ENCODE results near the gene LENG9. TPM values are rescaled to one million over a fixed set of nuclear protein-coding genes. Genes with fewer than 3 reads are reported as not detected.

The LENG9 gene
- total RNA-seq, 4 donors from 2014 or later, result 5.4 to 9.3 (median 8.1) TPM

DNA sequence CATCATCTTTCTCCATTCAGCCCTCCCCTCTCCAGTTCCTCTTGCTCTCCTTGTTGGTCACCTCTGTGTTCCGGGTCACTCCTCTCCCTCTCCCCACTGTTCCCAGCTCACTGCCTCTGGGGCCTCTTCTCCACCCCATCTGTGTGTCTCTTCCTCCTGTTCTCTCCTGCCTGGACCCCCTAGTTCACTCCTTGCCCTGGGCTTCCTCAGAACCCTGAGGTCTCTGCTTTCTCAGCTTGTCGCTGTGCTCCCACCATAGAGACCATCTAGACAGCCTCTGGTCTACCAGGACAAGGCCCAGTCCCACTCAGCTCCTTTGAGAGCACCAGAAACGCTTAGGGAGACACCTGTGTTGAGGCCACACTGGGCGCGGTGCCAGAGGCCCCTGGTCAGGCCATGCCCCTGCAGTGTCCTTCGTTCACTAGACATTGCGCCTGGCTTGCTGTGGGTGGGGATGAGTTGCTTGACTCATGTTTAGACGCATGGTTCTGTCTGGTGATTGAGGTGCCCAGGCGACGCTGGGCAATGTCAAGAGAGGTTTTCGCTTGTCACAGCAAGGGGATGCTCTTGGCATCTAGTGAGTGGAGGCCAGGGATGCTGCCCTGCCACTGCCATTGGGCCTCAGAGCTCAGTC is 4.8 kb downstream of the LENG9 start:
- no peak for TF ChIP-seq EP300 (IDR thresholded peaks at IDR 0.05)
- TF ChIP-seq POLR2AphosphoS5 (IDR thresholded peaks at IDR 0.05), result no peak
- no peak for TF ChIP-seq POLR2A (IDR thresholded peaks at IDR 0.05; ENCODE audit: low read depth)
- TF ChIP-seq, protein P1, sequence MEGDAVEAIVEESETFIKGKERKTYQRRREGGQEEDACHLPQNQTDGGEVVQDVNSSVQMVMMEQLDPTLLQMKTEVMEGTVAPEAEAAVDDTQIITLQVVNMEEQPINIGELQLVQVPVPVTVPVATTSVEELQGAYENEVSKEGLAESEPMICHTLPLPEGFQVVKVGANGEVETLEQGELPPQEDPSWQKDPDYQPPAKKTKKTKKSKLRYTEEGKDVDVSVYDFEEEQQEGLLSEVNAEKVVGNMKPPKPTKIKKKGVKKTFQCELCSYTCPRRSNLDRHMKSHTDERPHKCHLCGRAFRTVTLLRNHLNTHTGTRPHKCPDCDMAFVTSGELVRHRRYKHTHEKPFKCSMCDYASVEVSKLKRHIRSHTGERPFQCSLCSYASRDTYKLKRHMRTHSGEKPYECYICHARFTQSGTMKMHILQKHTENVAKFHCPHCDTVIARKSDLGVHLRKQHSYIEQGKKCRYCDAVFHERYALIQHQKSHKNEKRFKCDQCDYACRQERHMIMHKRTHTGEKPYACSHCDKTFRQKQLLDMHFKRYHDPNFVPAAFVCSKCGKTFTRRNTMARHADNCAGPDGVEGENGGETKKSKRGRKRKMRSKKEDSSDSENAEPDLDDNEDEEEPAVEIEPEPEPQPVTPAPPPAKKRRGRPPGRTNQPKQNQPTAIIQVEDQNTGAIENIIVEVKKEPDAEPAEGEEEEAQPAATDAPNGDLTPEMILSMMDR (IDR thresholded peaks at IDR 0.05), result no peak
- Histone ChIP-seq H3K27ac (replicated peaks in 1 of 4) (no peak overlapping the region), H3K27me3 (no peaks in the 10 kb centered on the region), H3K36me3 (peaks cover 75 to 86% (median 86%) of the 10 kb centered on the region in 4 donors), H3K4me3 (no peak overlapping the region), H3K4me1 (peaks cover 22 to 56% (median 51%) of the 10 kb centered on the region in 4 donors), H3K9me3 (no peaks in the 10 kb centered on the region)
- 83% methylated on average over 11 of the region's 11 CpGs for WGBS
- intact Hi-C loops (cut with DNase I), result no loop called here
- no peak for DNase-seq (ENCODE audit: extremely low spot score)

DNA sequence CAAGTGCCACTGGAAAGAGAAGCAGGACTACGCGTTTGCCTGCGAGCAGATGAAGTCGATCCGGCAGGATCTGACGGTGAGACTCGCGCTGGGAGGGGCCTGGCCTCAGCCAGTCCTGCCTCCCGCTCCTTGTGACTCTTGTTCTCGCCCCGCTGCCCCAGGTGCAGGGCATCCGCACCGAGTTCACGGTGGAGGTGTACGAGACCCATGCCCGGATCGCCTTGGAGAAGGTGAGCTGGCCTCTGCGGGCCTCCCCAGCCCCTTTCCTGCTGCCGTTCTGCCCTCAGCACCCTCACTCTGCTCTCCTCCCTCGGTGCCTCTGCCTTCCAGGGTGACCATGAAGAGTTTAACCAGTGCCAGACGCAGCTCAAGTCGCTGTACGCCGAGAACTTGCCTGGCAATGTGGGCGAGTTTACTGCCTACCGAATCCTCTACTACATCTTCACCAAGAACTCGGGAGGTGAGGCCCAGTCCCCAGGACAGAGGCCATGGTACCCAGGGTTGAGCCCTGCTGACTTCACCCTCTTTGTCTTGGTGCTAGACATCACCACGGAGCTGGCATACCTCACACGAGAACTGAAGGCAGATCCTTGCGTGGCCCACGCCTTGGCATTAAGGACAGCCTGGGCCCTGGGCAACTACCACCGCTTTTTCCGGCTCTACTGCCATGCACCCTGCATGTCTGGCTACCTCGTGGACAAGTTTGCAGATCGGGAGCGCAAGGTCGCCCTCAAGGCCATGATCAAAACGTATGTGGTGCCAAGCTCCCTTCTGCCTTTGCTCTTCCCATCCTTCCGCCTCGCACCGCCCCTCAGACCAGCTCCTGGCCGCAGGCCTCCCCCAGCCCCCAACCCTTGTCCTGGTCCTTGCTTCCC is 5.6 kb downstream of the LENG9 start:
- peaks cover 82 to 94% (median 93%) of the 10 kb centered on the region in 4 donors for H3K36me3 ChIP-seq
- H3K27ac ChIP-seq (replicated peaks in 1 of 4), result no peak overlapping the region
- TF ChIP-seq POLR2A (IDR thresholded peaks at IDR 0.05; ENCODE audit: low read depth) (no peak), EP300 (IDR thresholded peaks at IDR 0.05) (no peak), POLR2AphosphoS5 (IDR thresholded peaks at IDR 0.05) (no peak)
- TF ChIP-seq, protein P1 (IDR thresholded peaks at IDR 0.05), result no peak
- H3K27me3 ChIP-seq, result no peaks in the 10 kb centered on the region
- 87% methylated on average over 38 of the region's 42 CpGs for WGBS
- DNase-seq (ENCODE audit: extremely low spot score), result no peak
- H3K9me3 ChIP-seq, result no peaks in the 10 kb centered on the region
- intact Hi-C loops (cut with DNase I), result no loop called here
- no peak overlapping the region for H3K4me3 ChIP-seq
- peaks cover 22 to 55% (median 49%) of the 10 kb centered on the region in 4 donors for H3K4me1 ChIP-seq

DNA sequence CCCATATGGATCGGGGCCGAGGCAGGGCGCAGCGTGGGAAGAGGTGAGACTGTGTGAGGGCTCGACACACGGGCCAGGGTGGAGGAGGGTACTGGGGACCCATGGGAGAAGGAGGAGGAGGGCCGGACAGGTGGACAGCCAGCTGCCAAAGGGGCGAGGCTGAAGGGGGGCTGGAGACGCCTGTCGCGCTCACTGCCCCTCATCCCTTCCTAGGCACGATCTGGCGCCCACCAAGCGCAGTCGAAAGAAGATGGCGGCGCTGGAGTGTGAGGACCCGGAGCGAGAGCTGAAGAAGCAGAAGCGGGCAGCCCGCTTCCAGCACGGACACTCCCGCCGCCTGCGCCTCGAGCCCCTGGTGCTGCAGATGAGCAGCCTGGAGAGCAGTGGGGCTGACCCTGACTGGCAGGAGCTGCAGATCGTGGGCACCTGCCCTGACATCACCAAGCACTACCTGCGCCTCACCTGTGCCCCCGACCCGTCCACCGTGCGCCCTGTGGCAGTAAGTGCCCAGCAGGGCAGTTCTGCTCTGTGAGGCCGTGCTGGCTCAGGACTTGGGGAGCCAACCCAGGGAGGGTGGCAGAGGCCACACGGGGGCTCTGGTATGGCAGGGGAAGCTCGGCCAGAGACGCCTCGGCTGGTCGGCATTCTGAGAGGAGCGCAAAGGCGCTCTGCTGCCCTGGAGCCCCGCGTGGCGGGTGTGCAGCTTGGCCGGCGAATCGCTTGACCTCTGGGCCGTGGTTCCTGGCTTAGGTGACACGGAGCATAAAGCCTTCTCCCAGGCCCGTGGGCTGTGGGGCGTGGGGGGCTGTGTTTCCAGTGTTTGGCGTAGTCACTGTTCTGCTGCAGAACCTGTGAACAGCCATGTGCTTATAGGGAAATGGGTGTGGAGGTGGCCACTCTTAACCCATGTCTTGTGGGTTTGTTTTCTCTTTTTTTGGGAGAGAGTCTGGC is 6.9 kb downstream of the LENG9 start:
- H3K36me3 ChIP-seq, result peaks cover 95 to 100% (median 100%) of the 10 kb centered on the region in 4 donors
- intact Hi-C loops (cut with DNase I), result no loop called here
- TF ChIP-seq, protein P1 (IDR thresholded peaks at IDR 0.05), result no peak
- TF ChIP-seq EP300 (IDR thresholded peaks at IDR 0.05) (no peak), POLR2A (IDR thresholded peaks at IDR 0.05; ENCODE audit: low read depth) (no peak), POLR2AphosphoS5 (IDR thresholded peaks at IDR 0.05) (no peak)
- no peak overlapping the region for H3K27ac ChIP-seq (replicated peaks in 1 of 4)
- peaks cover 15 to 55% (median 48%) of the 10 kb centered on the region in 4 donors for H3K4me1 ChIP-seq
- H3K4me3 ChIP-seq, result no peak overlapping the region
- 92% methylated on average over 40 of the region's 51 CpGs for WGBS
- H3K9me3 ChIP-seq, result no peaks in the 10 kb centered on the region
- DNase-seq (ENCODE audit: extremely low spot score), result no peak
- no peaks in the 10 kb centered on the region for H3K27me3 ChIP-seq

DNA sequence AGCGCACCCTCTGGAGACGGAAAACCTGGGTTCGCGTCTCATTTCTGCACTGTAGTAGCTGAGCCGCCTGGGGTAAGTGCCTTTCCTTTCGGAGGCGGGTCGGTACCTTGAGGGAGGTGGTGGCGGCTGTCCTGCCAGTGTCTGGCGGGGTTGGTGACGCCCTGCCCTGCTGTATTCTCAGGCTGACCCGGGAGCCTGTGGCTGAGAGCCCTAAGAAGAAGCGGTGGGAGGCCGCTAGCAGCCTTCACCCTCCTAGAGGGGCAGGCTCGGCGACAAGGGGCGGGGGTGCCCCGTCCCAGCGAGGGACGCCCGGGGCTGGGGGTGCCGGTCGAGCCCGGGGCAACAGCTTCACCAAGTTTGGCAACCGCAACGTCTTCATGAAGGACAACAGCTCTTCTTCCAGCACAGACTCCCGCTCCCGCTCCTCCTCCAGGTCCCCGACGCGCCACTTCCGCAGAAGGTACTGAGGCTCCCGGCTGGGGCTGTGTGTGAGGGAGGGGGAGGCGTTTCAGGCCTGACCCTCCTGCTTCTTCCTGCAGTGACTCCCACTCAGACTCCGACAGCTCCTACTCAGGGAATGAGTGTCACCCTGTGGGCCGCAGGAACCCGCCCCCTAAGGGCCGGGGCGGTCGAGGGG is 7.7 kb downstream of the LENG9 start:
- intact Hi-C loops (cut with DNase I), result no loop called here
- TF ChIP-seq POLR2A (IDR thresholded peaks at IDR 0.05; ENCODE audit: low read depth) (no peak), POLR2AphosphoS5 (IDR thresholded peaks at IDR 0.05) (no peak), EP300 (IDR thresholded peaks at IDR 0.05) (no peak)
- TF ChIP-seq, protein P1 (IDR thresholded peaks at IDR 0.05), result no peak
- H3K9me3 ChIP-seq, result no peaks in the 10 kb centered on the region
- no peaks in the 10 kb centered on the region for H3K27me3 ChIP-seq
- DNase-seq (ENCODE audit: extremely low spot score), result no peak
- no peak overlapping the region for H3K27ac ChIP-seq (replicated peaks in 1 of 4)
- peaks cover 88 to 100% (median 100%) of the 10 kb centered on the region in 4 donors for H3K36me3 ChIP-seq
- peaks cover 17 to 55% (median 48%) of the 10 kb centered on the region in 4 donors for H3K4me1 ChIP-seq
- WGBS, result 94% methylated on average over 40 of the region's 40 CpGs
- H3K4me3 ChIP-seq, result no peak overlapping the region

Measured in esophagus muscularis mucosa (tissue), 4 donors.